Transverse colon (tissue), 4 donors: ENCODE measurements around the gene GLI1.

Experiments used
- EP300 ChIP-seq: sonication (generic); formaldehyde crosslinking; IDR thresholded peaks from one replicate; pipeline ENCODE4 v1.6.1; 2017; ENCODE audit warnings: antibody characterized with exemption, low read depth
- POLR2A ChIP-seq: fragments of 450-650 bp; IDR thresholded peaks from one replicate; pipeline ENCODE4 v1.6.1; 2016; ENCODE audit warnings: antibody characterized with exemption, mild to moderate bottlenecking, moderate library complexity
- POLR2AphosphoS5 ChIP-seq, 3 donors: sonication (generic); formaldehyde crosslinking; IDR thresholded peaks; one replicate each; pipeline ENCODE4 v1.6.1; 2016; ENCODE audit warnings: antibody characterized with exemption in 3 of 3
- TF ChIP-seq, protein P1 (sequence below), 5 experiments: fragments of 200-600 bp in 3 of 5; fragments of 450-650 bp in 2 of 5; sonication (generic) in 3 of 5; IDR thresholded peaks; 1 replicate in 2 of 5; 2 replicates in 3 of 5; pipeline ENCODE4 v1.5.1; 2016 to 2017; ENCODE audit warnings: antibody characterized with exemption in 5 of 5, inconsistent platforms in 3 of 5, mild to moderate bottlenecking in 2 of 5, moderate library complexity in 1 of 5

GRCh38 chr12:57467915-57468314, 8.3 kb downstream of the GLI1 start:
- TF ChIP-seq, protein P1, sequence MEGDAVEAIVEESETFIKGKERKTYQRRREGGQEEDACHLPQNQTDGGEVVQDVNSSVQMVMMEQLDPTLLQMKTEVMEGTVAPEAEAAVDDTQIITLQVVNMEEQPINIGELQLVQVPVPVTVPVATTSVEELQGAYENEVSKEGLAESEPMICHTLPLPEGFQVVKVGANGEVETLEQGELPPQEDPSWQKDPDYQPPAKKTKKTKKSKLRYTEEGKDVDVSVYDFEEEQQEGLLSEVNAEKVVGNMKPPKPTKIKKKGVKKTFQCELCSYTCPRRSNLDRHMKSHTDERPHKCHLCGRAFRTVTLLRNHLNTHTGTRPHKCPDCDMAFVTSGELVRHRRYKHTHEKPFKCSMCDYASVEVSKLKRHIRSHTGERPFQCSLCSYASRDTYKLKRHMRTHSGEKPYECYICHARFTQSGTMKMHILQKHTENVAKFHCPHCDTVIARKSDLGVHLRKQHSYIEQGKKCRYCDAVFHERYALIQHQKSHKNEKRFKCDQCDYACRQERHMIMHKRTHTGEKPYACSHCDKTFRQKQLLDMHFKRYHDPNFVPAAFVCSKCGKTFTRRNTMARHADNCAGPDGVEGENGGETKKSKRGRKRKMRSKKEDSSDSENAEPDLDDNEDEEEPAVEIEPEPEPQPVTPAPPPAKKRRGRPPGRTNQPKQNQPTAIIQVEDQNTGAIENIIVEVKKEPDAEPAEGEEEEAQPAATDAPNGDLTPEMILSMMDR (IDR thresholded peaks at IDR 0.05): no peak
- no peak for TF ChIP-seq POLR2A
- no peak for TF ChIP-seq POLR2AphosphoS5 (IDR thresholded peaks at IDR 0.05)
- no peak for TF ChIP-seq EP300
